ACC112 (cell line): Measurements from ENCODE around the gene SMARCB1.

Source experiments
- H2AFZ ChIP-seq: fragments of 200-600 bp; sonication (generic); one replicate; pipeline ENCODE4 v1.6.0; 2017; ENCODE audit warnings: antibody characterized with exemption, low read length; ENCODE audit not compliant: unreplicated experiment
- H3K27ac ChIP-seq: fragments of 200-600 bp; sonication (generic); 2 replicates; pipeline ENCODE4 v1.5.1; 2014; ENCODE audit warnings: low read depth, mild to moderate bottlenecking, antibody characterized with exemption, low read length, moderate library complexity
- H3K27me3 ChIP-seq: fragments of 200-600 bp; sonication (generic); 2 replicates; pipeline ENCODE4 v1.6.1; 2014; ENCODE audit warnings: mild to moderate bottlenecking, antibody characterized with exemption, low read length, moderate library complexity, mixed read lengths; ENCODE audit not compliant: insufficient read depth
- H3K36me3 ChIP-seq: fragments of 200-600 bp; sonication (generic); 2 replicates; pipeline ENCODE4 v1.6.1; 2016; ENCODE audit warnings: mild to moderate bottlenecking, antibody characterized with exemption, low read length, moderate library complexity, mixed read lengths; ENCODE audit not compliant: insufficient read depth
- H3K4me1 ChIP-seq: fragments of 200-600 bp; sonication (generic); one replicate; pipeline ENCODE4 v1.6.1; 2016; ENCODE audit warnings: low read length, mixed read lengths; ENCODE audit not compliant: insufficient read depth, unreplicated experiment, control insufficient read depth
- H3K4me3 ChIP-seq: fragments of 200-600 bp; sonication (generic); 2 replicates; pipeline ENCODE4 v1.5.1; 2014; ENCODE audit warnings: mild to moderate bottlenecking, low read depth, low read length
- H3K79me2 ChIP-seq: fragments of 200-600 bp; sonication (generic); one replicate; pipeline ENCODE4 v1.6.0; 2016; ENCODE audit warnings: low read length; ENCODE audit not compliant: control insufficient read depth, unreplicated experiment, insufficient read depth

SMARCB1 gene

DNA sequence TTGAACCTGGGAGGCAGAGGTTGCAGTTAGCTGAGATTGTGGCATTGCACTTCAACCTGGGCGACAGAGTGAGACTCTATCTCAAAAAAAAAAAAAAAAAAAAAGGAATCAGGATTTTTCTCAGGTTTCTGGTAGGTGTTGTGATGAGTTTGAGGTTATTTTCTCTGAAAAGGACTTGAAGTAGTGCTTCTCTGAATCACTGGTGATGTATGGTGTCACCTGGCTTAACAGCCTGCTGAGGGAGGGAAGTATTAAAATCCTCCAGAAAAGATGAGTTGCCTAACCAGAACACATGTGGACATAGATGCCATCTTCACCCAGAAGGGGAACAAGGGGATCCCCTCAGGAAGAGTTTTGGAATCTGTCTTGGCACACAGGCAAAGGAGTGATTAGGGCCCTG is 20.1 kb downstream of the SMARCB1 start:
- no peaks in the 10 kb centered on the region for H3K4me1 ChIP-seq
- H3K4me3 ChIP-seq = no peak overlapping the region
- H2AFZ ChIP-seq = no peak overlapping the region
- no peak overlapping the region for H3K27ac ChIP-seq
- no peaks in the 10 kb centered on the region for H3K36me3 ChIP-seq
- H3K27me3 ChIP-seq = no peaks in the 10 kb centered on the region
- H3K79me2 ChIP-seq = no peaks in the 10 kb centered on the region

DNA sequence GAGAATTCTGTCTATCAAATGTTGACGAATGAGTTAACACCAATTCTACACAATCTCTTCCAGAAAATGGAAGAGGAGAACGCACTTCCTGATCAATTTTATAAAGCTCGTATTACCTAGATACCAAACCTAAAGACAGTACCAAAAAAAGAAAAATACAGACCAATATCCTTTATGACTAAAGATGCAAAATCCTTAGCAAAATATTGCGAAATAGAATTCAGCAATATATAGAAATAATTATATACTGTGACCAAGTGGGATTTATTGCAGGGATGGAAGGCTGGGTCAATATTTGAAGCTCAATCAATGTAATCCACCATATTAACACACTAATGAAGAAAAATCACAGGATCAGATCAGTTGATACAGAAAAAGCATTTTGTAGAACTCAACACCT is 25.6 kb downstream of the SMARCB1 start:
- no peaks in the 10 kb centered on the region for H3K27me3 ChIP-seq
- no peaks in the 10 kb centered on the region for H3K36me3 ChIP-seq
- no peaks in the 10 kb centered on the region for H3K79me2 ChIP-seq
- H3K4me1 ChIP-seq = no peaks in the 10 kb centered on the region
- H3K4me3 ChIP-seq = no peak overlapping the region
- H2AFZ ChIP-seq = no peak overlapping the region
- no peak overlapping the region for H3K27ac ChIP-seq

DNA sequence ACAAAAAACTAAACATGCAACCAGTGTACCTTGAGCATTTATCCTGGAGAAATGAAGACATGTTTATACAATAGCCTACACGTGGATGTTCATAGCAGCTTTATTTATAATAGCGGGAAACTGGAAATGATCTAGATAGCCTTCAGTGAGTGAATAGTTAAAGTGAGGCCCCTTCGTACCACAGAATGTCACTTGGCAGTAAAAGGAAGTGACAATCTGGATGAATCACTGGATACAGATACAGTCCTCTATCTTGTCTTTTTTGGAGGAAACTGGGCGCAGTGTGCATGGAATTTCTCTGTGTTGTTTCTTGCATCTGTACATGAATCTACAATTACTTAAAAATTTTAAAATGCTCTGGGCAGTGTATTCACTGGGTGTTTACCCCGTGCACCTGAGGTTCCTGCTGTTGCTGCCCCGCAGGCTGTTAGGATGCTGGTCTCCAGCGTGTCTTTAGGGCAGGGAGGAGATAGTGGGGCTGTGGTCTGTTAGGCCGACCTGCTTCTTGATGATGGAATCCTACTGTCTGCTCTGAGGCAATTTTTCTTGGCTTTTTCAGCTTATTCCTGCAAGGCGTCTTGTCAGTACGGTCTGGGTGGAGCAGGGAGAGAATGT is 28.9 kb downstream of the SMARCB1 start:
- H2AFZ ChIP-seq = no peak overlapping the region
- H3K79me2 ChIP-seq = no peaks in the 10 kb centered on the region
- no peaks in the 10 kb centered on the region for H3K27me3 ChIP-seq
- H3K36me3 ChIP-seq = no peaks in the 10 kb centered on the region
- no peaks in the 10 kb centered on the region for H3K4me1 ChIP-seq
- H3K27ac ChIP-seq = no peak overlapping the region
- H3K4me3 ChIP-seq = no peak overlapping the region

DNA sequence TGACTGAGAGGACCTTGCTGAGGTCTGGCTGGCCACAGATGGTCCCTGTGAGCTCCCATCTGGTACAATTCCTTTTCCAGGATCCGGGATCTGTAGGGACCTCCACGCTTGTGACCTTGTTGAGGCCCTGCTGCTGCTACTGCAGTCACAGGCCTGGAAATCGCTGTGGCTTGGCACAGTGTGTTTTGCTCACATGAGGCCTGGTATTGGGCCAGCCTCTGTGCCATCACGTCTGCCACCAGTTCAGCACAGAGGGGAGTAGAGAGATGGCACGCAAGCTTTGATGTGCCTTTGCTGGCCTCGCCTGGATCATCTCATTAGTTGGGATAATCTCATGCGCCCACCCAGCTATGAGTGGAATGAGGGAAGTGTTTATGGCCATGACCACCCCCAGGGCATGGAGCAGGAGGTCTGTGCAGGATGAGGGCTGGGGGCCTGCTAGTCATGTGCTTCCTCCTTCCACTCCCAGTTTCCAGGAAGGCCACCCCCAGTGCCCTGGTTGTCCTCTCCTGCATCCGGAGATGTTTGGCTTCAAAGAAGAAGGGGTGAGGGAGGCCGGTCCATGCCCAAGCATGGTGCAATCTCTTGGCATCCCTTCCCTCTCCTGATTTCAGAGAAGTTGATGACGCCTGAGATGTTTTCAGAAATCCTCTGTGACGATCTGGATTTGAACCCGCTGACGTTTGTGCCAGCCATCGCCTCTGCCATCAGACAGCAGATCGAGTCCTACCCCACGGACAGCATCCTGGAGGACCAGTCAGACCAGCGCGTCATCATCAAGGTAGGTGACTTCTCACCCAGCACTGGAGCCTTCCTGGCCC is 29.6 kb downstream of the SMARCB1 start:
- no peaks in the 10 kb centered on the region for H3K36me3 ChIP-seq
- H3K27me3 ChIP-seq = no peaks in the 10 kb centered on the region
- no peak overlapping the region for H2AFZ ChIP-seq
- no peaks in the 10 kb centered on the region for H3K4me1 ChIP-seq
- no peak overlapping the region for H3K4me3 ChIP-seq
- no peak overlapping the region for H3K27ac ChIP-seq
- H3K79me2 ChIP-seq = no peaks in the 10 kb centered on the region

DNA sequence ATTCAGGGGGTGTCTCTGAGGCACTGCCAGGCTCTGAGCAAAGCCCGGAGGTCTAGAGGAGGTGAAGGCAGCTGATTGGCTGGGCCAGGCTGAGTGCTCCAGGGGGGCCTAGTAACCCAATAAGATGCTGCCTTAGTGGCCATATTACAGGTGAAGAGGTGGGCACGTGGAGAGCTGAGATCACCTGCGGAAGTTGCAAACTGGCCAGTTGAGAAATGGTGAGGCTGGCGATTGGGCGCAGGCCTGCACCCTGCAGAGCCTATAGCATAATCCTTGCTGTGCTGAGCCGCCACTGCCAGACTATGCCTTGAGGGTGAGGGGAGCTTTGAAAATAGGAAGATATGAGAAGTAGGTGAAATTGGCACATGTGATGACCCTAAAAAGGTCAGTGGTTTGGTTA is 30.4 kb downstream of the SMARCB1 start:
- H3K4me1 ChIP-seq = no peaks in the 10 kb centered on the region
- H3K4me3 ChIP-seq = no peak overlapping the region
- H3K36me3 ChIP-seq = no peaks in the 10 kb centered on the region
- H3K79me2 ChIP-seq = no peaks in the 10 kb centered on the region
- no peaks in the 10 kb centered on the region for H3K27me3 ChIP-seq
- H3K27ac ChIP-seq = no peak overlapping the region
- H2AFZ ChIP-seq = no peak overlapping the region

DNA sequence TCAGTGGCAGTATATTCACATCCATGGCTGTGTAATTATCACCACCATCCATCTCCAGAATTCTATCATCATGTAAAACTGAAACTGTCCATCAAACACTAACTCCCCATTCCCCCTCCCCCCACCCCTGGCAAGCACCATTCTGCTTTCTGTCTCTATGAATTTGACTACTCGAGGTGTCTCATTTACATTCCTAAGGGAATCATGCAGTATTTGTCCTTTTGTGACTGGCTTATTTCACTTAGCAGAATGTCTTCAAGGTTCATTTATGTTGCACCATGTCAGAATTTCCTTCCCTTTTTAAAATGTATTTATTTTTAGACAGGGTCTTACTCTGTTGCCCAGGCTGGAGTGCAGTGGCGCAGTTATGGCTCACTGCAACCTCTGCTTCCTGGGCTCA is 31.8 kb downstream of the SMARCB1 start:
- H2AFZ ChIP-seq = no peak overlapping the region
- H3K27me3 ChIP-seq = no peaks in the 10 kb centered on the region
- H3K36me3 ChIP-seq = no peaks in the 10 kb centered on the region
- H3K27ac ChIP-seq = no peak overlapping the region
- H3K79me2 ChIP-seq = no peaks in the 10 kb centered on the region
- H3K4me3 ChIP-seq = no peak overlapping the region
- H3K4me1 ChIP-seq = peaks cover 7% of the 10 kb centered on the region

DNA sequence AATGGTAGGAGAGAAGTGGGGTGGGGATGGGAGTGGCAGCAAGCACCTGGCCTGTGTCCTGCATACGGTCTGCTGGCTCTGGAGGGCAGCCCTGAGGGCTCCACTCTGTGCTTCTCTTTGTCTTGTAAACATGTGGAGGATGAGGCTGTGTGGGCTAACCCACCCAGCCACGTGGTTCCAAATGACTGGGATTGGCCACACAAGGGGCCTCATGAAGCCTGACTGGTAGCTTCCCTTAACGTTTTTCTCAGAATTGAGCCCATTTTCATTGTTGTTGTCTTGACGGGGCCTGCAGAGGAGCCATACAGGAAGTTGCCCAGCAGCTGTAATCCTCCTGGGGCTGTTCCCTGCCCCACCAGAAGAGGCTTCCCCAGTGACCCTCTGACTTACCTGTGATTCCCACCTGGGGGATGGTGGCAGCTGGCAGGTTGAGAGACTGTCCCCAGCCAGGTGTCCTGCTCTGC is 34.0 kb downstream of the SMARCB1 start:
- H3K4me1 ChIP-seq = peaks cover 11% of the 10 kb centered on the region
- no peaks in the 10 kb centered on the region for H3K36me3 ChIP-seq
- no peak overlapping the region for H3K4me3 ChIP-seq
- H3K79me2 ChIP-seq = no peaks in the 10 kb centered on the region
- H3K27me3 ChIP-seq = no peaks in the 10 kb centered on the region
- no peak overlapping the region for H3K27ac ChIP-seq
- no peak overlapping the region for H2AFZ ChIP-seq

DNA sequence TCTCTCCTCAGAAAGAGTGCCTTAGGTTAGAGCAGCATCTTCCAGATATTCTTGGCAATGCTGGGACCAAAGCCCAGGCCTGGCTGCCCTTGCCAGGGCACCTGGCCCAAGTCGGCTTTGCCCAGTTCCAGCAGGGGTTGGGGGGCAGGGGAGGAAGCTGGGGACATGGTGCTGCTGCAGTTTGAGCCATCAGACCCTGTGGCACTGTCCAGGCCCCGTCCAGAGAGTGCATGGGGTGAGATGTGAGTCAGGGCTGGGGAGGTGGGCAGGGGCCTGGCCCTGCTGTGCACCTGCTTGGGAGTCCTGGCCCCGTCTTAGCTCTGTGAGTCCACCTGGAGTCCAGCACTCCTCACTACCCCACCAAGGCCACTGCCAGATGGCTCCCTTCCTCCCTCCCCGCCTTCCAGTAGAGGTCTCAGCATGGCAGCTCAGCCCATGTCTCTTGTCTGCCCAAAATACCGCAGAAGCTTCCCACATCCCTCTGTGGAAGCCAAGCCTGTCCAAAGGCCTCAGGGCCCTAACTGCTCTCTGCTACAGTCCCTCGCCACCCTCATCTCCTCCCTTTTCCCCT is 35.4 kb downstream of the SMARCB1 start:
- peaks cover 14% of the 10 kb centered on the region for H3K4me1 ChIP-seq
- H3K79me2 ChIP-seq = no peaks in the 10 kb centered on the region
- no peaks in the 10 kb centered on the region for H3K27me3 ChIP-seq
- no peak overlapping the region for H3K27ac ChIP-seq
- no peaks in the 10 kb centered on the region for H3K36me3 ChIP-seq
- H2AFZ ChIP-seq = no peak overlapping the region
- H3K4me3 ChIP-seq = no peak overlapping the region

DNA sequence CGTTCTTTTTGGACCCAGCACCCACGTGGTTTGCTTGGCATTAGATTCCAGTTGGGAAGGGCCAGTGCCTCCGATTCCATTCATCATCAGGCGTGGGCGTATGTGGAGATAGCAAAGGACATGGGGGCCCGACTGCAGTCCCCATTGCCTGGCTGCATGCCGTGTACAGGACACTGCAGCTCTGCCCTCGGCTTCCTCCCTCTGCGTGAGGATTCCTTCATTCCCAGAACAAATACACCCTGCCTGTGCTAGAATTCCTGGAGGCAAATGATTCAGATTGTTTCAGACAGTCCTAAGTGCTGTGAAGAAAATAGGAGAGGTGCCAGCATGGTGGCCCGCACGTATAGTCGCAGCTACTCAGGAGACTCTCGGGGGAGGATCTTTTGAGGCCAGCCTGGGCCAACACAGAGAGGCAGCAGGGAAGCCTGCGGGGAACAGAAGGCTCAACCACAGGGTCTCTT is 36.6 kb downstream of the SMARCB1 start:
- Histone ChIP-seq H3K27me3 (no peaks in the 10 kb centered on the region), H3K27ac (peak overlapping the region; percentile 9; the same call in 1 of the 2 replicates), H3K79me2 (no peaks in the 10 kb centered on the region), H3K36me3 (no peaks in the 10 kb centered on the region), H3K4me3 (no peak overlapping the region), H2AFZ (no peak overlapping the region), H3K4me1 (peaks cover 14% of the 10 kb centered on the region)

DNA sequence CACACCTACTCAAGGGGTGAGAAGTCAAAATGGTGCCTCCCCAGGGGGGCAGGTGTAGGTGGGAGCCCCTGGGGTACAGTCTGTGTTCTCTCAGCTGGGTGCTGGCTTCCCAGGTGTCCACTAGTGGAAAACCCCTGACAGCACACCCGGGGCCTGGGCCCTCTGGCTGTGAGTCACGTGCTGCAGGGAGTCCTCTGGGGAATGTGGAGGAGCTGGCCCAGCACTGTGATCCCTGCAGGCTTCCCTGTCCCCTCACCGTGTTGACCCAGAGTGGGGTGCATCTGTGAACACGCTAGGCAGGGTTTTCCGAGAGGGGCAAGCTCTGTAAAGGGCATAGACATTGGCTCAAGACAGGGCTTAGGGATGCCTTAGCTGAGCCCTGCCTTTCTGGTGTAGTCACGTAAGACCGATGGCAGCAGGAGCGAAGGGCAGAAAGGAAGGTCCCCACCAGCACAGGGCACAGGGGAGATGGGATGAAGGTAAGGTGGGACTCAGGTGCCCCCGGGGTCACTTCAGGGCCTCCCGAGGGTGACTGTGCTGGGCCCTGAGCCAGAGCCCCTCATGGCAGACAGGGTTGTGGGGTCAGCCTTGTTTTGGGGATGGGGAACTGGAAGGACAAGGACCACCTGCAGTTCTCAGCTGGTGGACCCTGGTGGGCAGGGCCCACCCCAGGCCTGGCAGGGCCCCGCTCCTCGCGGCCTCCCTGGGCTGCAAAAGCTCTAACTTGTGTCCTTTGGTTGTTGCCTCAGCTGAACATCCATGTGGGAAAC is 37.9 kb downstream of the SMARCB1 start:
- H3K4me3 ChIP-seq = no peak overlapping the region
- H3K4me1 ChIP-seq = peaks cover 20% of the 10 kb centered on the region

More for the DNA sequence above, 37.9 kb downstream of the SMARCB1 start:
- Histone ChIP-seq H3K27ac (no peak overlapping the region), H3K79me2 (no peaks in the 10 kb centered on the region), H3K27me3 (no peaks in the 10 kb centered on the region), H3K36me3 (no peaks in the 10 kb centered on the region), H2AFZ (no peak overlapping the region)
